ENCODE results near the gene HEXA. TPM values are rescaled to one million over a fixed set of nuclear protein-coding genes. Genes with fewer than 3 reads are reported as not detected.

HEXA gene
- total RNA-seq, 1 donor from 2014 or later = 34.8 TPM

GRCh38 chr15:72319360-72319984, 56.3 kb downstream of the HEXA start:
- no peak for DNase-seq

DNA sequence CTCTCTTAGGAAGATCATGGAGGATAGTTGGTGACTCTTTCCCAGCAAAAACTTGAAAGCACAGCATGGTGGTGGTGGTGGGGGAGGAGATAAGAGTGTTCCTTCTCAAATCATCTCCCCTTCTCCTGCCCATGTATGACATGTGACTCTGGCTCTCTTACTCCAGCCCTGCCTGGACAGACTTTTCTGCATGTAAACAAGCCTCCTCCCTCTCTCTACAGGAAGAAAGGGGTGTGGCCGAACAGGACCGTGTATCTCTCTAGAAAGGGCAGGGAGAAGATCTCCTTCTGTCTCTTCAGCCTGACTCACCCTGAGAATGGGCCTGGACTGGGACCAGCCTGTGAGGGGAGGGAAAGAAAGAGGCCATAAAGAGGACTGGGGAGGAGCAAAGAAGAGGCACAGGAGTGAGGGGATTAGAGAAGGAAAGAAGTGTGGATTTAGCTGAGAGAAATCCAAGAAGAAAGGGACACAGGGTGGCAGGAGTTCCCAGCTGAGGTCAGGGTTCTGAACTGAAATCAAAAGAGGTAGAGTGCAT, 57.3 kb downstream of the HEXA start:
- DNase-seq = no peak

GRCh38 chr15:72315706-72316370, 60.0 kb downstream of the HEXA start:
- no peak for DNase-seq

DNA sequence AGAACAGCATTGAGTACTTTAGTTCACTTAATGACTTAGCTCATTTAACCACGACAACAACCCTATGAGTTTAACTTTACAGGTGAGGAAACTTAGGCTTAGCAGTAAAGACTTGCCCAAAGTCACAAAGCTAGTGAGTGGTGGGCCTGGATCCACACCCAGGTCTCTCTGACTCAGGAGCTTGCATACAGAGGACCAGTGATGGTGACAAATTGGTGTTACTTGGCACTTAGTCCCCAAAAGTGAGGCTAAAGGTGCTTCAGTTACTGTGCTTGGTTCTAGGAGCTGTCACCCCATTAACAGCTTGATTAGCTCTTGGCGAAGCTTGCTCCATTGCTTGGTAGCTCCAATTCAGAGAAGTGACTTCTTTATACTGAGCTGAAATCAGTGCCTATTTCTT, 61.9 kb downstream of the HEXA start:
- DNase-seq = no peak

DNA sequence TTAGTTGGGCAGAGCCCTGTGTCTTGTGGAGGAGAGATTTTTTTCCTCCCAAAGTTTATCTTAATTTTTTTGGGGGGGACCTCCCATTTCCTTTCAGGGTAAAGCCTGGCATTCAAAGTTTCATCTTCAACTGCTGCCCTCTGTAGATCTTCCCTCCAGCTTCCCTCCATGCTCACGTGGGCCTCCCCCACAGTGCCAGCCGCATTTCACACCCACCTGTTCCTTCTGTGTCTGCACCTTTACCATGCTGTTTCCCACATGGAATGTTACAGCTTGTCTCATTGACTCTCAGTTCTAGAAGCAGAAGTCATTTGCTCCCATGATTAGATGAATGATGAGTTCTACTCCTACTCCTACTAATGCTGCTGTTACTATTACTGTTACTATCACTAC, 62.4 kb downstream of the HEXA start:
- no peak for DNase-seq

- peak; percentile 54 for DNase-seq
These were observed 63.0 kb downstream of the HEXA start for GRCh38 chr15:72312605-72313447.

GRCh38 chr15:72307026-72307425, 68.8 kb downstream of the HEXA start:
- no peak for DNase-seq

DNA sequence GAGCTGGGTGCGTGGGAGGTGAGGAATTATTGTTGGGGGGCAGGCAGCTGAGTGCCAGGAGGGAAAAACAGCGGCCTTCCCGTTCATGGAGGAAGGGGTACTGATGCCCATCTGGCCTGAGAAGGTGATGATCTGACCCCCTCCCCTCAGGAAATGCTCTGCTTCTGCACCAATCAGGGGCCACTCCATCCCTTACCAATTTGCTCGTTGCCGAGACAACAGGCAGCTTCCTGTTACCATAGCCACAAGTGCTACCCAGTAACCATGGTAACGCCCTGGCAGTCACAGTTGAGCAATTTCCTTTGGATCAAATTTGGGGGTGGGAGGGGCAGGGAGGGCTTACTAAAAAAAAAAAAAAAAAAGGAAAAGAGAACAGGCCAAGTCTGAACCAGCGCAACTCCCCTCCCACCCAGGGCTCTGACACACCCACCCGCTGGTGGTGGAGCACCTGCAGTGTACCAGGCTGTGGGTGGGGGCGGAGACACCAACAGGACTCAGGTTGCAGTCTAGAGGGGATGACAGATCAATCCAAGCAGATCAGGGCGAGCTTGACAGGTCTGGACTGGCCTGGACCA, 69.5 kb downstream of the HEXA start:
- peak; percentile 67 for DNase-seq

- no peak for DNase-seq
These were observed 71.2 kb downstream of the HEXA start for GRCh38 chr15:72304596-72304995.

DNA sequence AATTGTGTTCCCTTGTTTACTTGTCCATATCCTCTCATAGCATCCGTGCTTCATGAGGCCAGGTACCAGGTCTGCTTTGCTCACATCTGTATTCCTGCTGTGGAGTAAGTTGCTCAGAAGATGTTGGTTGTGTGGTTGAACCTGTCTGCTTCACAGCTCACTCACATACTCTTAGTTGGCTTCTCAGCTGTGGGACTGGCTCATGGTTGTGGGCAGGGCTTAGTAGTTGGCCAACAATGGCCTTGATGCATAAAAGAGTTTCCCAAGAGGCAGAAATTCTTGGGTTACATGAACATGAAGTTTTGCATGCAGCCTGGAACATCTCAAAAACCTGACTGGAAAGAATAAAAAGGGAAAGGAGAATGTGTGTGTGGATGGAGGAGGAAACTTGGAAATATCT, 72.9 kb downstream of the HEXA start:
- no peak for DNase-seq

Other genes with a start within 250 kb of the HEXA start
- 0.47 TPM for gene GRAMD2A, start 178.2 kb downstream of the HEXA start, total RNA-seq
- gene PKM, start 144.8 kb downstream of the HEXA start, total RNA-seq = 258 TPM
- gene PARP6, start 103.5 kb downstream of the HEXA start, total RNA-seq = 54.6 TPM
- 6.7 TPM for gene CELF6, start 55.9 kb downstream of the HEXA start, total RNA-seq
- gene TMEM202, start 22.3 kb upstream of the HEXA start, total RNA-seq = not detected
- gene ARIH1, start 98.3 kb upstream of the HEXA start, total RNA-seq = 42.7 TPM

Data from occipital lobe (tissue), 2 donors.